ENCODE measurements around the gene SELPLG.

SELPLG gene

DNA sequence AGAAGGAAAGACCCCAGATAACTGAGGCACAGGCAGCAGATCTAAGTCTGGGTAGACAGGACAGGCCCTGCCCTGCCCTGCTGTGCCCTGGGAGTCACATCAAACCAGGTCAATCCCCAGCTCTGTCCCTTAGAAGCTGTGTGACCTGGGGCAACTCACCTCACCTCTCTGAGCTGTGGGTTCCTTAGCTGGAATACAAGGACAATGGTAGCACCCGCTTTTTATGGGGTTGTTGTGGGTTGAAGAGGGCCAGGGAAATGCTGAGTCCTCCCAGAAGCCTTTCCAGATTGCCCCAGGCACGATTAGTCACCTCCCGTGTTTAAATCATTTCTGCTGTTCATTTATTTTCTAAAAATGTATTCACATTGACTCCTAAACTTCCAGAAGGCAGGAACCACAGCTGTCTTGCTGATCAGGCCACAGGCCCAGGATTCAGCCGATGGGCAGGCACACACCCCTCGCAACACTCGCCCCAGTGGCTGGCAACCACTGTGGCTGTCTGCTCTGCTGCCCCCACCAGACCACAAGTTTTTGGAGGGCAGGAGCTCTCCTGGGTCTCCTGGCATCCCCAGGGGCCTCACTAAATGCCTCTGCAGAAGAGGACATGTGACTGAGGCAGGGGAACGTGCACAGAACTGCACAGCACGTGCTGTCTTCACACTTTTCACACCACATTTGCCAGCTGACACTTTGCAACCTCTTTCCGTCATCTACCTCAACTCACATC, 3.0 kb downstream of the SELPLG start:
- TF ChIP-seq SIN3A (IDR thresholded peaks at IDR 0.05; ENCODE audit: borderline replicate concordance, insufficient read depth, low read length) (no peak), POLR2AphosphoS5 (IDR thresholded peaks at IDR 0.05; ENCODE audit: low read depth, low read length) (no peak), FOXP2 (optimal IDR thresholded peaks at IDR 0.05; ENCODE audit: borderline replicate concordance, extremely low read depth, extremely low read length, insufficient read depth) (no peak), TAF1 (IDR thresholded peaks at IDR 0.05; ENCODE audit: borderline replicate concordance, insufficient read depth, low read length) (no peak)
- TF ChIP-seq, protein P1, sequence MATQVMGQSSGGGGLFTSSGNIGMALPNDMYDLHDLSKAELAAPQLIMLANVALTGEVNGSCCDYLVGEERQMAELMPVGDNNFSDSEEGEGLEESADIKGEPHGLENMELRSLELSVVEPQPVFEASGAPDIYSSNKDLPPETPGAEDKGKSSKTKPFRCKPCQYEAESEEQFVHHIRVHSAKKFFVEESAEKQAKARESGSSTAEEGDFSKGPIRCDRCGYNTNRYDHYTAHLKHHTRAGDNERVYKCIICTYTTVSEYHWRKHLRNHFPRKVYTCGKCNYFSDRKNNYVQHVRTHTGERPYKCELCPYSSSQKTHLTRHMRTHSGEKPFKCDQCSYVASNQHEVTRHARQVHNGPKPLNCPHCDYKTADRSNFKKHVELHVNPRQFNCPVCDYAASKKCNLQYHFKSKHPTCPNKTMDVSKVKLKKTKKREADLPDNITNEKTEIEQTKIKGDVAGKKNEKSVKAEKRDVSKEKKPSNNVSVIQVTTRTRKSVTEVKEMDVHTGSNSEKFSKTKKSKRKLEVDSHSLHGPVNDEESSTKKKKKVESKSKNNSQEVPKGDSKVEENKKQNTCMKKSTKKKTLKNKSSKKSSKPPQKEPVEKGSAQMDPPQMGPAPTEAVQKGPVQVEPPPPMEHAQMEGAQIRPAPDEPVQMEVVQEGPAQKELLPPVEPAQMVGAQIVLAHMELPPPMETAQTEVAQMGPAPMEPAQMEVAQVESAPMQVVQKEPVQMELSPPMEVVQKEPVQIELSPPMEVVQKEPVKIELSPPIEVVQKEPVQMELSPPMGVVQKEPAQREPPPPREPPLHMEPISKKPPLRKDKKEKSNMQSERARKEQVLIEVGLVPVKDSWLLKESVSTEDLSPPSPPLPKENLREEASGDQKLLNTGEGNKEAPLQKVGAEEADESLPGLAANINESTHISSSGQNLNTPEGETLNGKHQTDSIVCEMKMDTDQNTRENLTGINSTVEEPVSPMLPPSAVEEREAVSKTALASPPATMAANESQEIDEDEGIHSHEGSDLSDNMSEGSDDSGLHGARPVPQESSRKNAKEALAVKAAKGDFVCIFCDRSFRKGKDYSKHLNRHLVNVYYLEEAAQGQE (IDR thresholded peaks at IDR 0.05; ENCODE audit: insufficient read depth in 1 of 2, low read depth in 2 of 2, low read length in 2 of 2) = no peak

DNA sequence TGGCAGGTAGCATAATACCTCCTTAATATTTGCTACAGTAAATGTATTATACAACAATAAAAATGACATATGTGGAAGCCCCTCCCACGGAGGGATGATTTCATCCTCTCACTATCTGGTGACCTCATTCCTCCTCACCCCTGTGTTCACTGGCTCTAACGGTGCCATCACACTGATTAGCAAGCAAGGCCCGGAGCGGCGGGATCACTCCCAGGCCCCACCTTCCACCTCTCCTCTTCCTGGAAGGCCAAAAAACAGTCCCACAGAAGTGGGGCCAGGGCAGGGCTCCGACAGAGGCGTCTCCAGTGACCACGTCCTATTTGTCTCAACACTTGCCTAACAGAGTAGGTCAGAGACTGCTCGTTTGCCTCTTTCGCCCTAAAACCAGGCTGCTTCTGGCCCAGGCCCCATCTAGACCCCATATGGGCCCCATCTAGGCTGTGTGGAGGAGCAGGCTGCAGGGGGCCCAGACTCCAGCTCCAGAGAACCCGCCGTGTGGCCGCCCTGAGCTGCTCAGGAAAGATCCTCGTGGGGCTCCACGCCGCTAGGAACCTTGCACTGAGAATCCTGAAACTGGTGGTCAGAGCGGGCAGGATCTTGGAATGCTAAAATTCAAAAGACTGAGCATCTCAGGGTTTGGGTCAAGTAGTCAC, 3.7 kb downstream of the SELPLG start:
- TF ChIP-seq TAF1 (IDR thresholded peaks at IDR 0.05; ENCODE audit: borderline replicate concordance, insufficient read depth, low read length) = no peak
- TF ChIP-seq POLR2AphosphoS5 (IDR thresholded peaks at IDR 0.05; ENCODE audit: low read depth, low read length) = no peak
- no peak for TF ChIP-seq SIN3A (IDR thresholded peaks at IDR 0.05; ENCODE audit: borderline replicate concordance, insufficient read depth, low read length)
- TF ChIP-seq FOXP2 (optimal IDR thresholded peaks at IDR 0.05; ENCODE audit: borderline replicate concordance, extremely low read depth, extremely low read length, insufficient read depth) = no peak
- TF ChIP-seq, protein P1 (IDR thresholded peaks at IDR 0.05; ENCODE audit: insufficient read depth in 1 of 2, low read depth in 2 of 2, low read length in 2 of 2) = no peak

DNA sequence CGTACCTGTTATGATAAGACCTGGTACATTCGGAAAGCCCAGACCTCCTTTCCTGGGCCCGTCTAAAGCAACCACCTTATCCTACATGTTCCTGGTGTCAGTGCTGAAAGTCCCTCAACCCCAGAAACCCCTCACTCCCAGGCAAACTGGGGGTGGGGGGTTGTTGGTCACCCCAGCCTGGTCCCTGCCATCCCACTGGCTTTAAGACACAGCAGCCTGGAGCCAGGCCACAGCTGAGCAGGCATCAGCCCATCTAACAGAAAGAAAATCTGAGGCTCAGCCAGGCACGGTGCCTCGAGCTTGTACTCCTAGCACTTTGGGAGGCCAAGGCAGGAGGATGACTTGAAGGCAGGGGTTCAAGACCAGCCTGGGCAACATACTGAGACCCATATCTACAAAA, 4.5 kb downstream of the SELPLG start:
- TF ChIP-seq, protein P1 (IDR thresholded peaks at IDR 0.05; ENCODE audit: insufficient read depth in 1 of 2, low read depth in 2 of 2, low read length in 2 of 2) = no peak
- TF ChIP-seq SIN3A (IDR thresholded peaks at IDR 0.05; ENCODE audit: borderline replicate concordance, insufficient read depth, low read length) = no peak
- no peak for TF ChIP-seq POLR2AphosphoS5 (IDR thresholded peaks at IDR 0.05; ENCODE audit: low read depth, low read length)
- no peak for TF ChIP-seq FOXP2 (optimal IDR thresholded peaks at IDR 0.05; ENCODE audit: borderline replicate concordance, extremely low read depth, extremely low read length, insufficient read depth)
- TF ChIP-seq TAF1 (IDR thresholded peaks at IDR 0.05; ENCODE audit: borderline replicate concordance, insufficient read depth, low read length) = no peak

DNA sequence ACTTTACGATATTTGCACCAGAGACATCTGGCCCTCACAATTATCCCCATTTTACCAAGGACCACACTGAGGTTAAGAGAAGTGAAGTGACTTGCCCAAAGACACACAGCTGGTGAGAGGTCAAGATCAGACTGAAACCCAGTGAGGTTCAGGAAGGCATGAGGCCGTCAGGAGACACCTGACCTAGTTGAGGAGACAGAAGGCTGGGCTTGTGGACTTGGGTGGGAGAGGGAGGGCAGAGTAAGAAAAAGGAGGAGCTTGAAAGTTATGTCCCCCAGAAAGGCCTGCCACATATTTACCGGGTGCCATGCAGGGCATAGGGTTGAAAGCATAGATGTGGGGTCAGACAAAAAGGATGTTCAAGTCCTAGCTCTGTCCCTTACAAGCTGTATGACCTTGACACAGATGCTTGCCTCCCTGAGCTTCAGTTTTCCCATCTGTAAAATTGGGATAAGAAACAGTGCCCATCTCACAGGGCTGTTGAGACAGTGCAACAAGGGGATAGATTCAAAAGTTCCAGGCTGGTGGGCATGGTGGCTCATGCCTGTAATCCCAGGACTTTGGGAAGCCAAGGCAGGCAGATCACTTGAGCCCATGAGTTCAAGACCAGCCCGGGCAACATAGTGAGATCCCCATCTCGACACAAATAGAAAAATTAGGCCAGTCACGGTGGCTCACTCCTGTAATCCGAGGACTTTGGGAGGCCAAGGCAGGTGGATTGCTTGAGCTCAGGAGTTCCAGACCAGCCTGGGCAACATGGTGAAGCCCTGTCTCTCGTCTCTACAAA, 6.4 kb downstream of the SELPLG start:
- TF ChIP-seq FOXP2 (optimal IDR thresholded peaks at IDR 0.05; ENCODE audit: borderline replicate concordance, extremely low read depth, extremely low read length, insufficient read depth) (no peak), TAF1 (IDR thresholded peaks at IDR 0.05; ENCODE audit: borderline replicate concordance, insufficient read depth, low read length) (no peak), POLR2AphosphoS5 (IDR thresholded peaks at IDR 0.05; ENCODE audit: low read depth, low read length) (no peak), SIN3A (IDR thresholded peaks at IDR 0.05; ENCODE audit: borderline replicate concordance, insufficient read depth, low read length) (no peak)
- TF ChIP-seq, protein P1 (IDR thresholded peaks at IDR 0.05; ENCODE audit: insufficient read depth in 1 of 2, low read depth in 2 of 2, low read length in 2 of 2) = no peak
